ENCODE measurements around the gene TMEM169. TPM values are rescaled to one million over a fixed set of nuclear protein-coding genes. Genes with fewer than 3 reads are reported as not detected.

TMEM169 gene
- total and polyA plus RNA-seq, 9 of the 15 experiments (the other 6 are each of a cell fraction or from before 2014, with no cell fraction given), result 0.01 to 0.09 (median 0.04) TPM; not detected in 5

GRCh38 chr2:216031960-216032689 is 49.6 kb upstream of the TMEM169 start (continued):
- no peak for TF ChIP-seq EHMT2 (IDR thresholded peaks at IDR 0.05)
- no peak for TF ChIP-seq PHTF2 (CRISPR knock-in tag; IDR thresholded peaks at IDR 0.05)

- H3K27ac ChIP-seq (ENCODE audit: extremely low read depth, low read depth, low read length), result no peak overlapping the region
- TF ChIP-seq ZBTB1 (CRISPR knock-in tag; IDR thresholded peaks at IDR 0.05; ENCODE audit: borderline replicate concordance, low read depth), result no peak
- TF ChIP-seq ZSCAN29 (IDR thresholded peaks at IDR 0.05), result no peak
- no peak for TF ChIP-seq DDX20 (tag; IDR thresholded peaks at IDR 0.05; ENCODE audit: low read depth)
- TF ChIP-seq POLR2AphosphoS5 (IDR thresholded peaks at IDR 0.05; ENCODE audit: control insufficient read depth, insufficient read depth, low read depth, low read length), result no peak
- TF ChIP-seq MLLT1 (IDR thresholded peaks at IDR 0.05), result no peak
- no peak for TF ChIP-seq ZFPM2 (CRISPR knock-in tag; IDR thresholded peaks at IDR 0.05)
- TF ChIP-seq RNF219 (CRISPR knock-in tag; IDR thresholded peaks at IDR 0.05), result no peak
- TF ChIP-seq ZBTB49 (CRISPR knock-in tag; IDR thresholded peaks at IDR 0.05; ENCODE audit: borderline replicate concordance), result no peak
- TF ChIP-seq ZNF347 (CRISPR knock-in tag; IDR thresholded peaks at IDR 0.05; ENCODE audit: low read depth), result no peak
- TF ChIP-seq MAFG (tag; conservative IDR thresholded peaks at IDR 0.05), result no peak
- TF ChIP-seq ZNF76 (CRISPR knock-in tag; IDR thresholded peaks at IDR 0.05; ENCODE audit: borderline replicate concordance), result no peak
- TF ChIP-seq ZNF12 (CRISPR knock-in tag; IDR thresholded peaks at IDR 0.05), result no peak
- H3K4me2 ChIP-seq (ENCODE audit: insufficient read depth, low read length), result no peak overlapping the region
- no peaks in the 10 kb centered on the region for H3K9me3 ChIP-seq (replicated peaks; ENCODE audit: control insufficient read depth, insufficient read depth, low read depth, low read length)
- in situ Hi-C loops (cut with MboI), result loop anchor here (10.0 kb wide), 1 partner anchor 631 kb away; no protein-coding TSS in a partner anchor
- BruUV-seq (replicated peaks), result no TSS peak
- WGBS (ENCODE audit: insufficient coverage, low coverage, missing lambda C conversion rate), result 65% methylated on average over 3 of the region's 3 CpGs
- H3K9me1 ChIP-seq (ENCODE audit: control insufficient read depth, insufficient read depth, low read length), result no peaks in the 10 kb centered on the region
- ATAC-seq, result no peak
- H2AFZ ChIP-seq (ENCODE audit: low read depth, low read length), result no peak overlapping the region
- ChIA-PET POLR2A (interaction anchor here (0.6 kb wide), 1 partner anchor 15 kb away, joined by 3 read pairs; no protein-coding TSS in a partner anchor), CTCF (ENCODE audit: low intra/inter-chr PET ratio) (interaction anchor here (0.6 to 1.2 kb wide), 2 partner anchors 13 to 634 kb away, joined by 4 read pairs; no protein-coding TSS in a partner anchor)
- no peaks in the 10 kb centered on the region for H4K20me1 ChIP-seq (replicated peaks; ENCODE audit: control insufficient read depth, insufficient read depth, low read length)
- H3K4me3 ChIP-seq, result no peak overlapping the region
- no peak for DNase-seq (ENCODE audit: extremely low read depth in 1 of 4, low spot score in 3 of 4)
- no peaks in the 10 kb centered on the region; a peak in 2 of 5 replicates for H3K4me1 ChIP-seq (replicated peaks in 1 of 2; ENCODE audit: control insufficient read depth in 2 of 2, insufficient read depth in 2 of 2, low read length in 2 of 2)
- no peaks in the 10 kb centered on the region for H3K27me3 ChIP-seq (ENCODE audit: control insufficient read depth in 2 of 2, insufficient read depth in 2 of 2, low read length in 2 of 2)
- no peak for FAIRE-seq
- no peaks in the 10 kb centered on the region for H3K36me3 ChIP-seq (ENCODE audit: control insufficient read depth, insufficient read depth, low read length)
- no peak overlapping the region for H3K9ac ChIP-seq (ENCODE audit: insufficient read depth in 1 of 2, low read depth in 2 of 2, low read length in 2 of 2)
- no peaks in the 10 kb centered on the region for H3K79me2 ChIP-seq (ENCODE audit: control insufficient read depth, insufficient read depth, low read length)
- intact Hi-C loops (cut with micrococcal nuclease), result loop anchor here (5.0 kb wide), 1 partner anchor 74 kb away; the partner anchor contains the start of gene XRCC5
These were observed 48.3 kb upstream of the TMEM169 start for GRCh38 chr2:216033403-216033802.

Data from K562 (cell line).